Stimulated activated CD8-positive, alpha-beta memory T cell treated with anti-CD3 and anti-CD28 coated beads, Interleukin-15, amount 100 ng/mL, for 1 hour (primary cell): ENCODE data around the gene THSD4.

Experiments
- DNase-seq: peaks from one replicate; pipeline ENCODE4 v3.0.0-alpha.2; 2020; ENCODE audit warnings: low read depth

Gene THSD4

DNA sequence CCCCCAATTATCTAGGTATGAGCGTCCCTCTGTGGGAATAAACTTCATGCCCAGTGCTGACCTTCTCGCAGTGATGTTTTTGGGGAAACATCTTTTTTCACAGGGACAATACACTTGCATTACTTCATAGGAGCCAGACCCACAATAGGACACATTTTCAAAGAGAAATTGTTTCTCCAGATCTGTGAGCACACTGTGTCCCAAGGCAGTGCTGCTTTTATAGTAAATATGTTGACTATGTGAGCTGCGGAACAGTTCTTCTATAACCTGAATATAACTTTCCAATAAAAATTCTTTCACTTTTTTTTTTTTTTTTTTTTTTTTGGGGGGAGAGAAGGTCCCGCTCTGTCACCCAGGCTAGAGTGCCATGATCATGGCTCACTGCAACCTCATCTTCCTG is 17.4 kb upstream of the THSD4 start:
- DNase-seq: no peak

GRCh38 chr15:71098920-71099319 is 16.4 kb upstream of the THSD4 start:
- no peak for DNase-seq

DNA sequence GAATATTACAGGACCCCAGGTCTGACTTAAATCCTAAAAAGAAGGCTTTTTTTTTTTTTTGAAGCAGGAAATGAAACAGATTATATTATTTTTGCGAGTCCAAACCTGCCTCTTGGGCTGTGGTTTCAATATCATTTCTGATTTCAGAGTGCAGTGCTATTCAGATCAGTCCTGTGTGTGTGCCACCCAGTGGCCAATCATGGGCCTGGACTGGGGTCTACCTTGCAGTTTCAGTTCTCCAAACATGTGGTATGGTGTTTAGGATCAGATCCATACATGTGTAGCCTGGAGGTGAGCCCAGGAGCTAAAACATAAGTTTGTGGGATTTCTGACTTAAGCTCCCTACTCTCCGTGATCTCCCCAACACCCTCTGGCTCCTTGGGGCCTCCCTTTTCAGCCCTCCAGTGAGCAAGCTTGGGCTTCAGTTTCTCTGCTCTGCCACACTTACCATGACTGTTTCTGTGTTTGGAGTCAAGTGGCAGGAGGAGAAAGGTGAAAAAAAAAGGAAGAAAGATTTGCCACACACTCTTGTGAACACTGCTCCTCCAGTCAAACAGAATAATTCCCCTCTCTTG is 12.1 kb upstream of the THSD4 start:
- no peak for DNase-seq

GRCh38 chr15:71104636-71105035 is 10.6 kb upstream of the THSD4 start:
- no peak for DNase-seq

DNA sequence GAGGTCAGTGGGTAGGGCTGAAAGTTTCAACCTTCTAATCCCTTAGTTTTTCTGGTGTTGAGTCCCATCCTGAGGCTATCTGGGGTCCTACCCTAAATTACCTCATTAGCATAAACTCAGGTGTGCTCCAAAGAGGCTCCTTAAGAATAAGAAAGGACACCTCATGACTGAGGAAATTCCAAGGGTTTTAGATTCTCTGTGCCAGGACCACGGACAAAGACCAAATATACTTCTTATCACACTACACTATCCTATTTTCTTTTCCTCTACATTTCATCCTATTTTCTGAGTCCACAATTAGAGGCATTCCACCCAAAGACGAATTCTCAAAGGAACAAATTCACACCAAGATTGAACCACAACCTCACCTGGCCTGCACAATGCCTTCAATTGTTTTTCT is 9.8 kb upstream of the THSD4 start:
- DNase-seq: no peak

GRCh38 chr15:71106802-71107500 is 8.3 kb upstream of the THSD4 start:
- DNase-seq: no peak

DNA sequence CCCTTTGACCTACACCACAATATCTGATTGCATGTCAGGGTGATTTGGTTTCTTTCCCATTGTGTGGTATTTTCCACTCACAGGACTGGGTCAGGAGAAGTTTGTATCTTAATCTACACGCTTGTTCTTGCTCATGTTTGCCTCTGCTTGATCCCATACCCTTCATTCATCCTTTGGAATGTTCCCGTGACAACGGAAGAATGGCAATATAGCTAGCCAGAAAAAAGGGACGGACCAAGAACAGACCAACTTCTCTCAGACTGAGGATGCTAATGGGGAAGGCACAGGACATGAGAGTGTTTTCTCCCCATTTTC is 7.8 kb upstream of the THSD4 start:
- DNase-seq: no peak

DNA sequence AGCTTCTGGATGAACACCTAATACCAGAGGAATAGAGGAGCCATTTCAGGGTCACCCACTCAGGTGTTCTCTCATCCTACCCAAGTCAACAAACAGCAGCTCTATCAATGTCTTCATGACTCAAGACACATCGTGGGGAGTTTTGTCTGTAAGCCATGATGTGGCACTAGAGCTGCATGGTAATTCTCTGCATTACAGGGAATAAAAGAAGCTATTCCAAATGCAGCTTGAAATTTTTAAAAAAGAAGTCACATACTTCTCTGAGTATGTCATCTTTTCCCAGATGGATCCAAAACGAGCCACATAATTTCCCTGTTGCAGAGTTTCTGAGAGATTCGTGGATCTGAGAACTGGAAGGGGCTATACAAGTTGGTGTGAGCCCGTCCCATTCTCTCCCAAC is 6.1 kb upstream of the THSD4 start:
- no peak for DNase-seq

GRCh38 chr15:71109905-71110304 is 5.4 kb upstream of the THSD4 start:
- no peak for DNase-seq

DNA sequence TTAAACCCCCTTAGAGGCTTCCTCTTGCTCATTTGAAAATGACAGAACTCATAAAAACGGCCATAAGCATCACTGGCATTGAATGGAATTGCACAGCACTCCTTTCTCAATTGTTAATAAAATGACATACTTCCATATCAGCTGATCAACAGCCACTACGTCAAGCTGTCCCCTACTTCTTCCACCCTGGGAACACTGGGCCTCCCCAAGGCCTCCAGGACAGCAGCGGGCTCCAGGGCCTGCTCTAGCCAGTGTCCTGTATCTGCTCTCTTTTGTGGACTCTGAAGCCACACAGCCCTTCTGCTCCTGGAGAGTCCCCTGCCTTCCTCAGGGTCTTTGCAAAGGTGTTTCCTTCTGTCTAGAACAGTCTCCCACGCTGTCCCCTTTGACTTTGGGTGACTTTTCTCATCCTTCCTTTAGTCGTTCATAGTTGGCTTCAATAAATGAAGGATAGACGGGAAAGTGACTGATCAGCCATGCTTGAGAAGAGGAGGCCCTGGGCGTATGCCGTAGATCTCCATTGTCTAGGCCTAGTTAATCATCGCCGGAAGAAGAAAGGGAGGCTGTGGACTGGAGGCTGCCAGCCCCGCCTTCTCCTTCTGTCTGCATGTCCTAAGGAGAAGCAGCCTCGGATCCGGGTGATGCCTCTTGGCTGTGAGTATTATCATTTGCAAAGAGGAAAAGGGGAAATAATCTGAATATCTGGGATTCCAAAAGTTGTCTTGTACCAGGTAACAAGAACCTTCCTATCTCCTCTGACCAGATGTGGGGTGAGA is 4.7 kb upstream of the THSD4 start:
- no peak for DNase-seq

GRCh38 chr15:71111181-71111565 is 4.1 kb upstream of the THSD4 start:
- no peak for DNase-seq

GRCh38 chr15:71111950-71112349 is 3.3 kb upstream of the THSD4 start:
- no peak for DNase-seq

DNA sequence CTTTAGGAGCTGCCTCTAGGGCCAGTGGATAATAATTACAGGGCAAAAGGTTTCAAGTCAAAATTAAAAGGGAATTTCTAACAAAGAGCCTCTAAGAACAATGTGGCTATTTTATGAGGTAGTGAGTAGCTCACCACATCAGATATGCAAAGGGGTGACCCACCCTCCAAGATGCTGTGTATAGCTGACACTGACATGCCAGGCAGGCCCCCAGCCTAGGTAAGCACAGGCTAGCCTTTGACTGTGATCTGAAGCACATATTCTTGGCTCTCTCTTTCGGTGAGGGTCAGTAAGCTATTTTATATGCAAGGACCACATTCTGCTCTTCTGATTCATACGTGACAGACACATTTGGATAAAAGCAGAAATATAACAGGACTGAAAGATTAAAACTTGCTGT is 2.8 kb upstream of the THSD4 start:
- DNase-seq: no peak

DNA sequence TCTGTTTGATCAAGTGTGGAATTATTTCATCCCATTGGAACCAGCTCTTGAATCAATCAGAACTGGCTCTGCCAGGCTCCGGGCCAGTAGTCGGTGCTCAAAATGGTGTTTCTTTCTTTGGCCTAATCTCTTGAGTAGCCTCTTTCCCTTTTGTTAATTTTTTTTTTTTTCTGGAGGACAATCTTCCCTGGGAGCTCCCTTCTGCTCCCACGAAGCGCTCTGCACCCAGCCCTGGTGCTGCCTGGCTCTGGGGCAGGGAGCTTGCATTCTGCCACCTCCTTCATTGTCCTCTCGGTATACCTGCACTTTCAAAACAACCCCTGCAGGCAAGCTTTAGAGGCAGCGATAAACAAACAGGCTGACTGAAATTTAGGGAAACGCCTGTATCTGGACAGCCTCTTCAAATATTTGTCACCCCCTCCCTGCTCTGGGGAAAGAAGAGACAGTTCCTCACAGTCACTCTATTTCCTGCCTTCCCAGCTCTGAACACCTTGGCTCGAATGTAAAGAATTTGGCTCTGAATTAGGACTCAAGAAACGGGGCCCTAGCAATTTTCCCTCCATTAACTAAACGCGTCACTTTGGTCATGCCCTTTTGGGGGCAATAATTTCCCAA is 1.1 kb upstream of the THSD4 start:
- DNase-seq: no peak

GRCh38 chr15:71115567-71116351 is 488 bp downstream of the THSD4 start:
- DNase-seq: no peak

DNA sequence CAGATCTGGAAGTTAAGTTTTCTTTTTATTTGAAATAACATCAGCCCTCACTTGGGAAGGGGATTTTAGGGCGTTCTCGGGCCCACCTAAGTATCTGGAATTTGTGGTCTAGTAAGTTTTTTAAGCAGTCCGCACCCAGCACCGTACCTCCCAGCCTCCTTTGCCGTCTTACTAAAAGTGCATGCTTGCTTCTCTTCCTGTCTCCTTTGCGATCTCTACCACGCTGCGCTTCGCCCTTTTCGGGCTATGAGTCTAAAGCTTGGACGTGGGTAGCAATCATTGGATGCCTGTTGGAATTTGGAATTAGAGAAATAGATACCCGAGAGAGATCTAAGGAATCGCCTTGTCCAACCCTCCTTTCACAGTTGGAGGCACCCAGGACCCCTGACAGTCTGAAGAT is 1.1 kb downstream of the THSD4 start:
- no peak for DNase-seq

- DNase-seq: no peak
Observed at GRCh38 chr15:71116942-71117341, 1.7 kb downstream of the THSD4 start.

- DNase-seq: no peak
Observed at GRCh38 chr15:71117714-71118305, 2.5 kb downstream of the THSD4 start.

DNA sequence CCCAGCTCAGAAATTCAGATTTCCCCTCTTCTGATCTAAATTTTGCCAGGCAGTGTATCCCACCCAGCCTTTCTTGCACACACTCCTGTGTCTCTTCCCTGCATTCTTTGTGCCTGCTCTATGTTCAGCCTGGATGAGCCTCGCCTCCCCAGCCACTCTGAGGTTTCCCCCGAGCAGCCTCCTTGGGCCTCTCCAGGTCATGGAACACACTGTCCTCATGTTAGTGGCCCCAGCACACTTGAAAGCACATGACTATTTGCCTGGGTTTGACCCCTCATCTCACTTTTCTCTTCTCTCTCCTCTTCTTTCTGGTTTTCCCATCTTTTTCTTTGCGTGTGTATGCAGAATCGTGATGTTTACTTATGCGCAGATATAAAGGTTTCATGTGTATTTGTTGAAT is 3.1 kb downstream of the THSD4 start:
- no peak for DNase-seq

GRCh38 chr15:71118881-71119632 is 3.8 kb downstream of the THSD4 start:
- no peak for DNase-seq

DNA sequence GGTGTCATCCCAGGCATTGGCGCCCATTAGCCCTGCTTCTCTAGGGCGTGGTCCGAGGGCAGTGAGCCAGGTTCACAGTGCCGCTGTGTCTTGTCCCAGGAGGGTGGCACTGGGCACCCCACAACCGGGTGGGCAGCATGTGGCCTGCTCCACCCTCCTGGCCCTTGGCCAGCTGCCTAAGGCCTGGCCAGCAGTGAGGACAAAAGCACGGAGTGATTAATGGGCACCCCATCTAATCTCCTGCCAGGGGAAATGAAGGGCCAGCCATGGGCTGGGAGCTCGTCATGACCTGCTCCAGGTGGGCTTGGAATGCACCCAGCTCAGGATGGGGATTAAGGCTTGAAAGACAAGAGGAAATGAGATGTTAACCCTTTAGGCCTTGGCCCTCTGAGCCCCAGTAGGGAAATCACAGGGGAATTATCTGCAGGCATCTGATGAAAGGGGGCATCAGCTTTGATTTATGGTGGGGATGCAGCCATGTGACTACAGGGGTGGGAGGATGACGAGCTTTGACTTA is 5.2 kb downstream of the THSD4 start:
- no peak for DNase-seq
